HepG2 (cell line): ENCODE results near the gene LATS2. TPM values are rescaled to one million over a fixed set of nuclear protein-coding genes. Genes with fewer than 3 reads are reported as not detected.

Source experiments
- ATAC-seq: fragments of 200-7000 bp; cut with Tn5 transposase; 3 replicates; pipeline ENCODE4 v1.9.1; 2020; ENCODE audit warnings: mild to moderate bottlenecking, moderate library complexity
- BruUV-seq: library from RNA; stranded (reverse); fragments of 400-500 nt; replicated peaks from 2 replicates; lab custom pipeline; 2021; lab: Mats Ljungman, UMichigan
- CTCF ChIA-PET: fragments of 300-600 bp; formaldehyde crosslinking; extraction: SDS; loops from one replicate; lab custom pipeline; 2021; ENCODE audit warnings: low total read pairs, inconsistent platforms, low intra/inter-chr PET ratio; lab: Yijun Ruan, JAX
- POLR2A ChIA-PET: fragments of 350-600 bp; sonication (Branson Sonifier 250); formaldehyde crosslinking; loops from one replicate; lab custom pipeline; 2020; ENCODE audit warnings: antibody characterized with exemption, inconsistent platforms; lab: Yijun Ruan, JAX
- DNase-seq: peaks from one replicate; pipeline ENCODE4 v3.0.0-alpha.2; 2015; ENCODE audit warnings: low spot score
- FAIRE-seq: peaks from 3 replicates; lab custom pipeline; 2011; peaks lifted over from hg19 to GRCh38; lab: Jason Lieb, UNC
- H2AFZ ChIP-seq: one replicate; pipeline ENCODE4 v1.6.1; 2011; ENCODE audit warnings: low read length, inconsistent platforms
- H3K27ac ChIP-seq: fragments of 300-600 bp; 3 replicates; pipeline ENCODE4 v1.8.0; 2011; ENCODE audit warnings: mixed run types, mild to moderate bottlenecking, mixed read lengths, low read length, inconsistent platforms; ENCODE audit not compliant: insufficient read depth; ENCODE audit errors: extremely low read length
- H3K27me3 ChIP-seq, 2 experiments: fragments of 200-600 bp in 1 of 2; 2 replicates in 1 of 2; 3 replicates in 1 of 2; pipeline versions ENCODE4 v1.6.0 to v1.8.0; 2011; ENCODE audit warnings: low read length in 2 of 2, mild to moderate bottlenecking in 2 of 2, moderate library complexity in 2 of 2, inconsistent platforms in 1 of 2; ENCODE audit not compliant: insufficient read depth in 2 of 2, control insufficient read depth in 1 of 2
- H3K36me3 ChIP-seq, 2 experiments: fragments of 200-600 bp in 1 of 2; replicated peaks in 1 of 2; 2 replicates in 1 of 2; 3 replicates in 1 of 2; pipeline versions ENCODE4 v1.5.1 to v1.8.0; 2011; ENCODE audit warnings: low read length in 2 of 2, inconsistent platforms in 1 of 2; ENCODE audit not compliant: insufficient read depth in 2 of 2, control insufficient read depth in 1 of 2
- H3K4me1 ChIP-seq: 2 replicates; pipeline ENCODE4 v1.5.1; 2012; ENCODE audit warnings: low read length, inconsistent platforms; ENCODE audit not compliant: insufficient read depth
- H3K4me2 ChIP-seq: 2 replicates; pipeline ENCODE4 v1.6.0; 2011; ENCODE audit warnings: low read depth, low read length, inconsistent platforms
- H3K4me3 ChIP-seq, 3 experiments: fragments of 200-600 bp in 1 of 3; sonication (generic), shearing (Covaris generic) in 1 of 3; replicated peaks in 1 of 3; 2 replicates each; pipeline ENCODE4 v1.5.1; 2011 to 2016; ENCODE audit warnings: low read length in 3 of 3, inconsistent platforms in 2 of 3, low read depth in 2 of 3, mild to moderate bottlenecking in 2 of 3, control low read depth in 1 of 3, mixed read lengths in 1 of 3; ENCODE audit not compliant: insufficient read depth in 1 of 3
- H3K79me2 ChIP-seq: one replicate; pipeline ENCODE4 v1.6.1; 2011; ENCODE audit warnings: low read length, inconsistent platforms; ENCODE audit not compliant: insufficient read depth
- H3K9ac ChIP-seq: 2 replicates; pipeline ENCODE4 v1.6.0; 2011; ENCODE audit warnings: mild to moderate bottlenecking, low read depth, low read length, inconsistent platforms; ENCODE audit not compliant: insufficient read depth
- H3K9me3 ChIP-seq: 2 replicates; pipeline ENCODE4 v1.5.1; 2012; ENCODE audit warnings: mild to moderate bottlenecking, low read length
- H4K20me1 ChIP-seq: 2 replicates; pipeline ENCODE4 v1.6.0; 2011; ENCODE audit warnings: inconsistent platforms, mild to moderate bottlenecking, low read length, moderate library complexity; ENCODE audit not compliant: insufficient read depth
- ARNT2 ChIP-seq: sonication (generic); formaldehyde crosslinking; IDR thresholded peaks from 2 replicates; pipeline ENCODE4 v1.8.0; 2022; ENCODE audit warnings: mild to moderate bottlenecking, low read depth, missing genetic modification reagents, moderate library complexity
- CENPX ChIP-seq: sonication (generic); formaldehyde crosslinking; IDR thresholded peaks from 2 replicates; pipeline ENCODE4 v1.9.0; 2021; ENCODE audit warnings: mild to moderate bottlenecking, missing genetic modification reagents, moderate library complexity
- KMT2A ChIP-seq: sonication (generic); formaldehyde crosslinking; IDR thresholded peaks from 2 replicates; pipeline ENCODE4 v1.4.0; 2020; ENCODE audit warnings: missing genetic modification reagents
- NRL ChIP-seq: sonication (generic); formaldehyde crosslinking; IDR thresholded peaks from 2 replicates; pipeline ENCODE4 v1.5.0; 2020; ENCODE audit warnings: missing genetic modification reagents, mild to moderate bottlenecking, moderate library complexity, borderline replicate concordance
- RBAK ChIP-seq: sonication (generic); formaldehyde crosslinking; IDR thresholded peaks from 2 replicates; pipeline ENCODE4 v1.5.1; 2020; ENCODE audit warnings: mild to moderate bottlenecking, missing genetic modification reagents
- ZNF841 ChIP-seq: sonication (generic); formaldehyde crosslinking; IDR thresholded peaks from 2 replicates; pipeline ENCODE4 v1.8.1; 2023; ENCODE audit warnings: missing genetic modification reagents, borderline replicate concordance
- WGBS: methylation state at CpG from one replicate; pipeline ENCODE4 v1.1.6; 2017; ENCODE audit warnings: low lambda C conversion rate; 5-methylcytosine and 5-hydroxymethylcytosine counted together
- in situ Hi-C: cut with HindIII; loops from 2 replicates; pipeline ENCODE4 v1.10.0; 2017; ENCODE audit warnings: low pct_unique_long_range_greater_than_20kb; ENCODE audit not compliant: extremely low pct_ligation_motif_present
- intact Hi-C: fragments of 100-400 bp; cut with micrococcal nuclease; formaldehyde crosslinking; loops from one replicate; pipeline ENCODE4 v1.10.0; 2022; ENCODE audit not compliant: unreplicated experiment
- polyA plus RNA-seq, 8 experiments: library from polyadenylated mRNA; depleted of rRNA in 3 of 8; stranded (reverse) in 7 of 8; unstranded in 1 of 8; fragments of >200 nt; fragmentation: Illumina TruSeq in 4 of 8; extraction: Trizol in 4 of 8; gene quantifications; 2 replicates each; pipeline versions ENCODE4 v1.2.1 to v1.2.3, GENCODE V29; 2011 to 2016; ENCODE audit warnings: low read depth in 4 of 8, missing spikeins in 1 of 8, mixed read lengths in 1 of 8; ENCODE audit not compliant: insufficient read depth in 1 of 8
- total RNA-seq, 5 experiments: library from RNA; depleted of rRNA; stranded (reverse); fragments of >200 nt; fragmentation: Illumina TruSeq; extraction: Trizol; gene quantifications; 2 replicates each; pipeline ENCODE4 v1.2.3, GENCODE V29; 2016; ENCODE audit warnings: low read depth in 1 of 5
- TF ChIP-seq, protein P1 (sequence below), 2 experiments: sonication (generic) in 1 of 2; formaldehyde crosslinking in 1 of 2; IDR thresholded peaks; 2 replicates each; pipeline versions ENCODE4 v1.6.1 to v1.9.0; 2014 to 2022; ENCODE audit warnings: antibody characterized with exemption in 1 of 2, borderline replicate concordance in 1 of 2, inconsistent platforms in 1 of 2, low read depth in 1 of 2, missing genetic modification reagents in 1 of 2
- TF ChIP-seq, protein P2 (sequence below): sonication (generic); formaldehyde crosslinking; IDR thresholded peaks from 2 replicates; pipeline ENCODE4 v1.4.0; 2020; ENCODE audit warnings: mild to moderate bottlenecking, missing genetic modification reagents

LATS2 gene
- total and polyA plus RNA-seq, 2 of the 13 experiments (the other 11 are each of a cell fraction or from before 2014, with no cell fraction given): 7.3 to 8.5 TPM

DNA sequence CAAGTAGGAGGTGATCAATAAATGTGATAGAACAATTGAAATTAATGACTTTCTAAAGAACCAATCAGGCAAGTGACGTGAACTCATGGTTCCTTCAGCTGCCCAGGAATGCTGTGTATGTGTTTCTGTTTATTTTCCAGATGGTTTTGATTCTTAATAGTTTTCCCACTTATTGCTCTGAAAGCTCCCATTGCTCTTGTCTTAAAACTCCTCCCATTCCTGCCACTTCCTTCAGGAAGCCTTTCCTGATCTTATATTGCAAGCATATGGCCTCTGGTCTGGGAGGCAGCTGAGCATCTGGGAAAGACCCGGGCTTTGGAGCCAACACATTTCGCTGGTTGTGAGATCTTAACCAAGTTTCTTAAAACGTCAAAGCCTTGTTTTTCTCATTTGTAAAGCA lies 17.1 kb upstream of the LATS2 start:
- ATAC-seq (no peak), FAIRE-seq (no peak), DNase-seq (no peak)
- Histone ChIP-seq H3K79me2 (no peaks in the 10 kb centered on the region), H2AFZ (no peak overlapping the region), H3K27me3 (peaks cover 1 to 17% of the 10 kb centered on the region in 2 experiments; a peak in 4 of 5 replicates), H3K27ac (no peak overlapping the region), H3K4me2 (no peak overlapping the region), H3K9me3 (no peaks in the 10 kb centered on the region), H3K9ac (no peak overlapping the region), H3K4me1 (peaks cover 30% of the 10 kb centered on the region), H4K20me1 (no peaks in the 10 kb centered on the region), H3K36me3 (no peaks in the 10 kb centered on the region), H3K4me3 (no peak overlapping the region)
- intact Hi-C loops: no loop called here
- ChIA-PET POLR2A (no interaction called here), CTCF (no interaction called here)
- in situ Hi-C loops: no loop called here
- no TSS peak for BruUV-seq
- 42% methylated on average over 4 of the region's 4 CpGs for WGBS
- TF ChIP-seq KMT2A (CRISPR knock-in tag) (no peak), NRL (CRISPR knock-in tag) (no peak), RBAK (CRISPR knock-in tag) (no peak), CENPX (CRISPR knock-in tag) (no peak), ARNT2 (CRISPR knock-in tag) (no peak), ZNF841 (CRISPR knock-in tag) (no peak)
- TF ChIP-seq, protein P1, sequence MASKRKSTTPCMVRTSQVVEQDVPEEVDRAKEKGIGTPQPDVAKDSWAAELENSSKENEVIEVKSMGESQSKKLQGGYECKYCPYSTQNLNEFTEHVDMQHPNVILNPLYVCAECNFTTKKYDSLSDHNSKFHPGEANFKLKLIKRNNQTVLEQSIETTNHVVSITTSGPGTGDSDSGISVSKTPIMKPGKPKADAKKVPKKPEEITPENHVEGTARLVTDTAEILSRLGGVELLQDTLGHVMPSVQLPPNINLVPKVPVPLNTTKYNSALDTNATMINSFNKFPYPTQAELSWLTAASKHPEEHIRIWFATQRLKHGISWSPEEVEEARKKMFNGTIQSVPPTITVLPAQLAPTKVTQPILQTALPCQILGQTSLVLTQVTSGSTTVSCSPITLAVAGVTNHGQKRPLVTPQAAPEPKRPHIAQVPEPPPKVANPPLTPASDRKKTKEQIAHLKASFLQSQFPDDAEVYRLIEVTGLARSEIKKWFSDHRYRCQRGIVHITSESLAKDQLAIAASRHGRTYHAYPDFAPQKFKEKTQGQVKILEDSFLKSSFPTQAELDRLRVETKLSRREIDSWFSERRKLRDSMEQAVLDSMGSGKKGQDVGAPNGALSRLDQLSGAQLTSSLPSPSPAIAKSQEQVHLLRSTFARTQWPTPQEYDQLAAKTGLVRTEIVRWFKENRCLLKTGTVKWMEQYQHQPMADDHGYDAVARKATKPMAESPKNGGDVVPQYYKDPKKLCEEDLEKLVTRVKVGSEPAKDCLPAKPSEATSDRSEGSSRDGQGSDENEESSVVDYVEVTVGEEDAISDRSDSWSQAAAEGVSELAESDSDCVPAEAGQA (IDR thresholded peaks at IDR 0.05; ENCODE audit: low read depth): no peak
- TF ChIP-seq, protein P1 (CRISPR knock-in tag; IDR thresholded peaks at IDR 0.05; ENCODE audit: borderline replicate concordance): no peak
- TF ChIP-seq, protein P2, sequence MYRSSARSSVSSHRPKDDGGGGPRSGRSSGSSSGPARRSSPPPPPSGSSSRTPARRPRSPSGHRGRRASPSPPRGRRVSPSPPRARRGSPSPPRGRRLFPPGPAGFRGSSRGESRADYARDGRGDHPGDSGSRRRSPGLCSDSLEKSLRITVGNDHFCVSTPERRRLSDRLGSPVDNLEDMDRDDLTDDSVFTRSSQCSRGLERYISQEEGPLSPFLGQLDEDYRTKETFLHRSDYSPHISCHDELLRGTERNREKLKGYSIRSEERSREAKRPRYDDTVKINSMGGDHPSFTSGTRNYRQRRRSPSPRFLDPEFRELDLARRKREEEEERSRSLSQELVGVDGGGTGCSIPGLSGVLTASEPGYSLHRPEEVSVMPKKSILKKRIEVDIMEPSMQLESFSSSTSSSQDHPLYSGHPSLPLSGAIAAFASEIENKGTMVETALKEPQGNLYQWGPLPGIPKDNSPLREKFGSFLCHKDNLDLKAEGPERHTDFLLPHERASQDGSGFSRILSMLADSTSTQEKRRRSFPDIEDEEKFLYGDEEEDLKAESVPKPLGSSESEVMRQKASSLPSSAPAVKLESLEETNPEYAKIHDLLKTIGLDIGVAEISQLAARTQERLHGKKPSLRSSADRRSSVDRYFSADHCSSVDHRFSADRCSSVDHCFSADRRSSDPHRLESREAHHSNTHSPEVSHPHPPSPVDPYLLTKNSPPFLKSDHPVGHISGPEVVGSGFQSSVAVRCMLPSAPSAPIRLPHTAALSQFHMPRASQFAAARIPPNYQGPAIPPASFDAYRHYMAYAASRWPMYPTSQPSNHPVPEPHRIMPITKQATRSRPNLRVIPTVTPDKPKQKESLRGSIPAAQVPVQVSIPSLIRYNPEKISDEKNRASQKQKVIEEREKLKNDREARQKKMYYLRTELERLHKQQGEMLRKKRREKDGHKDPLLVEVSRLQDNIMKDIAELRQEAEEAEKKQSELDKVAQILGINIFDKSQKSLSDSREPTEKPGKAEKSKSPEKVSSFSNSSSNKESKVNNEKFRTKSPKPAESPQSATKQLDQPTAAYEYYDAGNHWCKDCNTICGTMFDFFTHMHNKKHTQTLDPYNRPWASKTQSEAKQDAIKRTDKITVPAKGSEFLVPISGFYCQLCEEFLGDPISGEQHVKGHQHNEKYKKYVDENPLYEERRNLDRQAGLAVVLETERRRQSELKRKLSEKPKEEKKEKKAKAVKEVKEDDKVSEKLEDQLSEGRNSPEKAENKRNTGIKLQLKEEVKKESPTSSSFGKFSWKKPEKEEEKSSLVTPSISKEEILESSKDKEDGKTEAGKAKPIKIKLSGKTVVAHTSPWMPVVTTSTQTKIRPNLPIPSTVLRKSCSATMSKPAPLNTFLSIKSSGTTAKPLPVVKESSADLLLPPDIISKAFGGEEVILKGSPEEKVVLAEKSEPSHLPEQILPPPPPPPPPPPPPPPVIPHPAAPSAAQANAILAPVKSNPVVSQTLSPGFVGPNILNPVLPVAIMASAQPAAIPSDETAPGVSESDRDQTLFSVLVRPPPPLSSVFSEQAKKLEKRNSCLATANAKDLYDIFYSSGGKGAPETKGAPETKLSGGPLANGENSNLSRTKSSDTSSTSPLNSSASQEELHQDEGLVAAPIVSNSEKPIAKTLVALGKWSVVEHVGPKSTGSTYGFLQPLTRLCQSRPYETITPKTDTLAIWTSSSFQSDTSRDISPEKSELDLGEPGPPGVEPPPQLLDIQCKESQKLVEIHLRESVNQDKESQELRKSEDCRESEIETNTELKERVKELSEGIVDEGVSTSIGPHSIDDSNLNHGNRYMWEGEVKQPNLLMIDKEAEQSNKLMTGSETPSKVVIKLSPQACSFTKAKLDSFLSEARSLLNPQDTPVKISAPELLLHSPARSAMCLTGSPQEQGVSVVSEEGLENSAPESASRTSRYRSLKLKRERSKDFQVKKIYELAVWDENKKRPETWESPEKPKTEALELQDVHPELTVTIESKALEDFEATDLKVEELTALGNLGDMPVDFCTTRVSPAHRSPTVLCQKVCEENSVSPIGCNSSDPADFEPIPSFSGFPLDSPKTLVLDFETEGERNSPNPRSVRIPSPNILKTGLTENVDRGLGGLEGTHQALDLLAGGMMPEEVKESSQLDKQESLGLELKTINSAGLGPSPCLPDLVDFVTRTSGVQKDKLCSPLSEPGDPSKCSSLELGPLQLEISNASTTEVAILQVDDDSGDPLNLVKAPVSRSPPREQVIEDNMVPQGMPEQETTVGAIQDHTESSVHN: no peak
